CD4-positive, alpha-beta T cell treated with Interleukin-4 for 4 hours (primary cell): Measurements from ENCODE around the gene XKR3.
"Not testable (repeated sequence)": the region's sequence is repeated elsewhere in the genome, so short reads cannot be mapped to it uniquely, and the experiment has no call there.

Source experiments
- DNase-seq: peaks from one replicate; pipeline ENCODE4 v3.0.0-alpha.2; 2020

The XKR3 gene

DNA sequence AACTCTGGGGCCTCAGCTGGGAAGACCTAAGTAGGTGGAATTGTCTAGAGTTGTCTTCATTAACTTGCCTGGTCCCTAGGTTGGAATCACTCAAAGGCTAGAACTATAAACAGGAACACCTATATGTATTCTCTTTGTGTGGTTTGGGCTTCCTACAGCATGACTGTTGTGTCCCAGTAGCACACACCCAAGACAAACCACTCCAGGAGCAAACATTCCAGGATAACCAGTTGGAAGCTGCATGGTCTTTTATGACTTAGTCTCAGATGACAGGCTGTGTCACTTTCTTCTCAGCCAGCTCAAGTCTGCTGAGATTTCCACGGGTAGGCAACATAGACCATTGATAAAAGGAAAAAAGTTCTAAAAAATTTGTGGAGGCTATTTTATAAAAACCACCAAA is 90.9 kb downstream of the XKR3 start:
- DNase-seq, result not testable (repeated sequence)
